A549 (cell line): ENCODE measurements around the gene CAMTA1. TPM values are rescaled to one million over a fixed set of nuclear protein-coding genes. Genes with fewer than 3 reads are reported as not detected.

ENCODE experiments used
- ATAC-seq, 2 experiments: fragments of 200-7000 bp in 1 of 2; fragments of >200 bp in 1 of 2; cut with Nextera tagmentation in 1 of 2; cut with Tn5 transposase in 1 of 2; 3 replicates each; pipeline versions ENCODE4 v1.8.0 to v1.9.1; 2018 to 2020; ENCODE audit warnings: mild to moderate bottlenecking in 1 of 2, moderate library complexity in 1 of 2
- CTCF ChIA-PET: fragments of 300-600 bp; sonication (Branson Sonifier 250); formaldehyde crosslinking; extraction: SDS; loops from one replicate; lab custom pipeline; 2021; ENCODE audit warnings: antibody characterized with exemption, inconsistent platforms; lab: Yijun Ruan, JAX
- POLR2A ChIA-PET: fragments of 350-600 bp; formaldehyde crosslinking; extraction: SDS; loops from one replicate; lab custom pipeline; 2021; ENCODE audit warnings: antibody characterized with exemption, inconsistent platforms; lab: Yijun Ruan, JAX
- DNase-seq, 2 experiments: peaks; one replicate each; pipeline versions ENCODE4 v3.0.0 to v3.0.0-alpha.2; 2011 to 2016; ENCODE audit warnings: low read depth in 1 of 2, low spot score in 1 of 2
- FAIRE-seq: peaks from 2 replicates; lab custom pipeline; 2011; peaks lifted over from hg19 to GRCh38; lab: Jason Lieb, UNC
- H3K27ac ChIP-seq, 2 experiments: fragments of >200 bp; sonication (Bioruptor Twin); formaldehyde crosslinking; 3 replicates each; pipeline ENCODE4 v1.5.1; 2016 to 2017
- H3K4me1 ChIP-seq: fragments of >200 bp; sonication (Bioruptor Twin); formaldehyde crosslinking; 3 replicates; pipeline ENCODE4 v1.6.1; 2016
- H3K4me2 ChIP-seq: fragments of >200 bp; sonication (Bioruptor Twin); formaldehyde crosslinking; 3 replicates; pipeline ENCODE4 v1.6.1; 2016
- H3K4me3 ChIP-seq: fragments of >200 bp; sonication (Bioruptor Twin); formaldehyde crosslinking; 3 replicates; pipeline ENCODE4 v1.5.1; 2016
- H3K9me3 ChIP-seq: fragments of >200 bp; sonication (Bioruptor Twin); formaldehyde crosslinking; 3 replicates; pipeline ENCODE4 v1.6.1; 2016
- BCL3 ChIP-seq: fragments of >200 bp; sonication (Bioruptor Twin); formaldehyde crosslinking; IDR thresholded peaks from 3 replicates; pipeline ENCODE4 v1.6.1; 2016
- CBX2 ChIP-seq: fragments of 200-600 bp; sonication (generic); IDR thresholded peaks from 2 replicates; pipeline ENCODE4 v1.6.1; 2016; ENCODE audit warnings: low read depth, mild to moderate bottlenecking, borderline replicate concordance
- CBX8 ChIP-seq: fragments of 200-600 bp; sonication (generic); IDR thresholded peaks from 2 replicates; pipeline ENCODE4 v1.6.1; 2016
- CEBPB ChIP-seq, 2 experiments: fragments of >200 bp in 1 of 2; sonication (Bioruptor Twin) in 1 of 2; formaldehyde crosslinking in 1 of 2; IDR thresholded peaks; 2 replicates each; pipeline ENCODE4 v1.6.1; 2012 to 2016
- CHD2 ChIP-seq: fragments of 150-350 bp; IDR thresholded peaks from 2 replicates; pipeline ENCODE4 v1.6.1; 2014; ENCODE audit warnings: low read length; ENCODE audit not compliant: partially characterized antibody
- ELK1 ChIP-seq: fragments of 150-350 bp; IDR thresholded peaks from 2 replicates; pipeline ENCODE4 v1.6.1; 2014; ENCODE audit warnings: low read depth, mild to moderate bottlenecking, low read length
- EP300 ChIP-seq, 2 experiments: fragments of >200 bp; sonication (Bioruptor Twin); formaldehyde crosslinking; IDR thresholded peaks; 2 replicates in 1 of 2; 3 replicates in 1 of 2; pipeline ENCODE4 v1.6.1; 2016 to 2017
- ESRRA ChIP-seq: fragments of 150-350 bp; IDR thresholded peaks from 2 replicates; pipeline ENCODE4 v1.6.1; 2014; ENCODE audit warnings: mild to moderate bottlenecking, low read length, borderline replicate concordance
- HDAC2 ChIP-seq: fragments of 200-600 bp; sonication (generic); IDR thresholded peaks from 2 replicates; pipeline ENCODE4 v1.6.1; 2016
- HES2 ChIP-seq: fragments of >200 bp; sonication (Bioruptor Twin); formaldehyde crosslinking; IDR thresholded peaks from 2 replicates; pipeline ENCODE4 v1.6.1; 2016
- HMGXB4 ChIP-seq: fragments of 250-450 bp; sonication (Bioruptor Pico); IDR thresholded peaks from 2 replicates; pipeline ENCODE4 v1.5.0; 2021; ENCODE audit warnings: mild to moderate bottlenecking, moderate library complexity, borderline replicate concordance
- HOXA7 ChIP-seq: fragments of 250-450 bp; sonication (Bioruptor Pico); IDR thresholded peaks from 2 replicates; pipeline ENCODE4 v1.5.0; 2020; ENCODE audit warnings: mild to moderate bottlenecking, moderate library complexity
- HOXB13 ChIP-seq: fragments of 250-450 bp; sonication (Bioruptor Pico); IDR thresholded peaks from 2 replicates; pipeline ENCODE4 v1.5.0; 2020; ENCODE audit warnings: low read depth, mild to moderate bottlenecking, moderate library complexity
- MAFK ChIP-seq: fragments of 450-650 bp; IDR thresholded peaks from 2 replicates; pipeline ENCODE4 v1.6.1; 2014; ENCODE audit not compliant: partially characterized antibody
- NFE2L2 ChIP-seq: fragments of 150-350 bp; conservative IDR thresholded peaks from 2 replicates; pipeline ENCODE4 v1.6.1; 2014; ENCODE audit warnings: low read length
- NPAS2 ChIP-seq: fragments of 250-450 bp; sonication (Bioruptor Pico); IDR thresholded peaks from 2 replicates; pipeline ENCODE4 v1.8.0; 2022; ENCODE audit warnings: mild to moderate bottlenecking, moderate library complexity, borderline replicate concordance
- NR3C1 ChIP-seq: fragments of >200 bp; sonication (Bioruptor Twin); formaldehyde crosslinking; IDR thresholded peaks from 3 replicates; pipeline ENCODE4 v1.6.1; 2017
- RAD21 ChIP-seq, 2 experiments: fragments of >200 bp in 1 of 2; sonication (Bioruptor Twin) in 1 of 2; formaldehyde crosslinking in 1 of 2; IDR thresholded peaks in 1 of 2; conservative IDR thresholded peaks in 1 of 2; 2 replicates in 1 of 2; 3 replicates in 1 of 2; pipeline ENCODE4 v1.6.1; 2012 to 2018; ENCODE audit warnings: inconsistent platforms in 1 of 2
- REST ChIP-seq: fragments of 200-600 bp; sonication (generic); IDR thresholded peaks from 2 replicates; pipeline ENCODE4 v1.6.1; 2016; ENCODE audit warnings: antibody characterized with exemption, mild to moderate bottlenecking, moderate library complexity
- RFX5 ChIP-seq: fragments of 450-650 bp; IDR thresholded peaks from 2 replicates; pipeline ENCODE4 v1.7.1; 2014; ENCODE audit warnings: antibody characterized with exemption, mild to moderate bottlenecking, moderate library complexity
- SMC3 ChIP-seq: fragments of >200 bp; sonication (Bioruptor Twin); formaldehyde crosslinking; IDR thresholded peaks from 3 replicates; pipeline ENCODE4 v1.6.1; 2018; ENCODE audit warnings: inconsistent platforms
- SREBF2 ChIP-seq: fragments of 450-650 bp; IDR thresholded peaks from 2 replicates; pipeline ENCODE4 v1.6.1; 2014; ENCODE audit warnings: mild to moderate bottlenecking, moderate library complexity
- WGBS: methylation state at CpG from one replicate; pipeline ENCODE4 v1.1.6; 2017; ENCODE audit errors: missing lambda C conversion rate; 5-methylcytosine and 5-hydroxymethylcytosine counted together
- polyA plus RNA-seq, 4 experiments: library from polyadenylated mRNA; depleted of rRNA in 3 of 4; stranded (reverse); fragments of >200 nt; fragmentation: RNase III in 1 of 4; extraction: RNeasy Plus Mini Kit Qiagen cat#74134 plus additional on column Dnase treatment in 1 of 4; gene quantifications; 2 replicates in 3 of 4; 3 replicates in 1 of 4; pipeline ENCODE4 v1.2.3, GENCODE V29; 2011 to 2017

The CAMTA1 gene
- polyA plus RNA-seq, 2 of the 4 experiments (the other 2 are of a cell fraction), result 58.8 to 75.0 TPM

- H3K9me3 ChIP-seq, result no peaks in the 10 kb centered on the region
- H3K4me1 ChIP-seq, result no peaks in the 10 kb centered on the region
- ChIA-PET POLR2A (no interaction called here), CTCF (no interaction called here)
- no peak overlapping the region for H3K4me3 ChIP-seq
- no peak for TF ChIP-seq RAD21 (conservative IDR thresholded peaks at IDR 0.05 in 1 of 2, IDR thresholded peaks at IDR 0.05 in 1 of 2)
- no peak for TF ChIP-seq EP300 (IDR thresholded peaks at IDR 0.05)
- TF ChIP-seq CBX2, result no peak
- TF ChIP-seq SREBF2, result no peak
- TF ChIP-seq NR3C1, result no peak
- 90% methylated on average over 3 of the region's 3 CpGs for whole genome bisulfite sequencing
- ATAC-seq, result no peak
- no peak overlapping the region for H3K4me2 ChIP-seq
- no peak for FAIRE-seq
- H3K27ac ChIP-seq, result no peak overlapping the region
- DNase-seq, result no peak
Observed at GRCh38 chr1:7567376-7567775, 782.1 kb downstream of the CAMTA1 start.

- TF ChIP-seq HOXA7 (CRISPR knock-in tag), result no peak
- no peak for TF ChIP-seq REST
- no peak for TF ChIP-seq CBX8
- no peak for TF ChIP-seq CEBPB (IDR thresholded peaks at IDR 0.05)
- no peak for TF ChIP-seq ELK1
- no peak for TF ChIP-seq RAD21 (conservative IDR thresholded peaks at IDR 0.05 in 1 of 2, IDR thresholded peaks at IDR 0.05 in 1 of 2)
- TF ChIP-seq HES2, result no peak
- TF ChIP-seq NPAS2 (CRISPR knock-in tag), result no peak
- TF ChIP-seq NFE2L2, result no peak
- no peak for TF ChIP-seq SMC3
- no peak for TF ChIP-seq CHD2
- TF ChIP-seq HOXB13 (CRISPR knock-in tag), result no peak
- TF ChIP-seq HDAC2, result no peak
- TF ChIP-seq BCL3, result no peak
- TF ChIP-seq ESRRA, result no peak
- TF ChIP-seq RFX5, result no peak
- TF ChIP-seq HMGXB4 (CRISPR knock-in tag), result no peak
- TF ChIP-seq MAFK, result no peak
- Histone ChIP-seq H3K9me3 (no peaks in the 10 kb centered on the region), H3K4me2 (no peak overlapping the region), H3K27ac (no peak overlapping the region), H3K4me3 (no peak overlapping the region), H3K4me1 (no peaks in the 10 kb centered on the region)
- FAIRE-seq (no peak), DNase-seq (no peak), ATAC-seq (no peak)
- POLR2A ChIA-PET, result no interaction called here
- WGBS, result 65% methylated on average over 4 of the region's 4 CpGs
- CTCF ChIA-PET, result no interaction called here
Observed at GRCh38 chr1:7568053-7568452, 782.8 kb downstream of the CAMTA1 start.
